HG03175 (cell line): ENCODE measurements around the gene USP12.
"Not testable (repeated sequence)": the region's sequence is repeated elsewhere in the genome, so short reads cannot be mapped to it uniquely, and the experiment has no call there.

Source experiments
- ATAC-seq: cut with Tn5 transposase; IDR thresholded peaks from one replicate; pipeline ENCODE4 v1.9.1; 2021; ENCODE audit warnings: mild to moderate bottlenecking, moderate library complexity; ENCODE audit not compliant: unreplicated experiment

The USP12 gene

GRCh38 chr13:27171244-27171826, at the start of gene USP12:
Gene USP12 (minus strand): TSS chr13:27171811. CDS start chr13:27171639, 172 bp downstream.
- peak; percentile 14 for ATAC-seq

- ATAC-seq, result no peak
Observed at GRCh38 chr13:27219611-27220010, 48.0 kb upstream of the USP12 start.

GRCh38 chr13:27218861-27219260, 47.2 kb upstream of the USP12 start:
- ATAC-seq, result not testable (repeated sequence)

GRCh38 chr13:27217791-27218190, 46.2 kb upstream of the USP12 start:
- not testable (repeated sequence) for ATAC-seq

- not testable (repeated sequence) for ATAC-seq
Observed at GRCh38 chr13:27213386-27213785, 41.8 kb upstream of the USP12 start.

GRCh38 chr13:27211771-27212364, 40.3 kb upstream of the USP12 start:
- no peak for ATAC-seq

GRCh38 chr13:27211271-27211670, 39.7 kb upstream of the USP12 start:
- no peak for ATAC-seq

GRCh38 chr13:27208514-27208913, 36.9 kb upstream of the USP12 start:
- ATAC-seq, result no peak

- ATAC-seq, result no peak
Observed at GRCh38 chr13:27203854-27204253, 32.2 kb upstream of the USP12 start.

GRCh38 chr13:27203186-27203585, 31.6 kb upstream of the USP12 start:
- ATAC-seq, result no peak

- ATAC-seq, result no peak
Observed at GRCh38 chr13:27201661-27202060, 30.1 kb upstream of the USP12 start.

- ATAC-seq, result no peak
Observed at GRCh38 chr13:27200413-27201070, 28.9 kb upstream of the USP12 start.

- ATAC-seq, result no peak
Observed at GRCh38 chr13:27199696-27200095, 28.1 kb upstream of the USP12 start.

GRCh38 chr13:27199211-27199610, 27.6 kb upstream of the USP12 start:
- no peak for ATAC-seq

GRCh38 chr13:27194895-27195764, 23.5 kb upstream of the USP12 start:
- ATAC-seq, result no peak

- ATAC-seq, result no peak
Observed at GRCh38 chr13:27194209-27194608, 22.6 kb upstream of the USP12 start.

GRCh38 chr13:27193496-27193895, 21.9 kb upstream of the USP12 start:
- no peak for ATAC-seq

- no peak for ATAC-seq
Observed at GRCh38 chr13:27192973-27193372, 21.4 kb upstream of the USP12 start.

- ATAC-seq, result not testable (repeated sequence)
Observed at GRCh38 chr13:27192367-27192766, 20.8 kb upstream of the USP12 start.

- ATAC-seq, result no peak
Observed at GRCh38 chr13:27189192-27189591, 17.6 kb upstream of the USP12 start.

- no peak for ATAC-seq
Observed at GRCh38 chr13:27188239-27188638, 16.6 kb upstream of the USP12 start.
